Prostate gland (tissue), 2 donors: ENCODE results near the gene TNS3.

Source experiments
- CTCF ChIP-seq, 4 experiments: fragments of 200-600 bp in 2 of 4; fragments of 450-650 bp in 2 of 4; sonication (generic) in 2 of 4; IDR thresholded peaks; 1 replicate in 3 of 4; 2 replicates in 1 of 4; pipeline ENCODE4 v1.5.1; 2016 to 2019; ENCODE audit warnings: antibody characterized with exemption in 4 of 4, mild to moderate bottlenecking in 2 of 4, moderate library complexity in 2 of 4
- POLR2A ChIP-seq: fragments of 450-650 bp; IDR thresholded peaks from one replicate; pipeline ENCODE4 v1.6.1; 2016; ENCODE audit warnings: antibody characterized with exemption, mild to moderate bottlenecking

- TF ChIP-seq CTCF (IDR thresholded peaks at IDR 0.05) (no peak), POLR2A (no peak)
Measured at GRCh38 chr7:47383696-47384445, 198.0 kb downstream of the TNS3 start.
